ENCODE results near the gene MGST2. TPM values are rescaled to one million over a fixed set of nuclear protein-coding genes. Genes with fewer than 3 reads are reported as not detected.

MGST2 gene
- total RNA-seq, 3 donors from 2014 or later: 64.3 to 134 (median 119) TPM

- Histone ChIP-seq H3K4me3 (no peak overlapping the region), H3K9me3 (no peaks in the 10 kb centered on the region), H3K4me1 (ENCODE audit: low read depth) (peaks cover 19% of the 10 kb centered on the region), H3K36me3 (ENCODE audit: low read depth) (no peaks in the 10 kb centered on the region)
- DNase-seq (no peak), ATAC-seq (no peak)
- intact Hi-C loops (cut with DNase I, micrococcal nuclease): no loop called here
- TF ChIP-seq, protein P1, sequence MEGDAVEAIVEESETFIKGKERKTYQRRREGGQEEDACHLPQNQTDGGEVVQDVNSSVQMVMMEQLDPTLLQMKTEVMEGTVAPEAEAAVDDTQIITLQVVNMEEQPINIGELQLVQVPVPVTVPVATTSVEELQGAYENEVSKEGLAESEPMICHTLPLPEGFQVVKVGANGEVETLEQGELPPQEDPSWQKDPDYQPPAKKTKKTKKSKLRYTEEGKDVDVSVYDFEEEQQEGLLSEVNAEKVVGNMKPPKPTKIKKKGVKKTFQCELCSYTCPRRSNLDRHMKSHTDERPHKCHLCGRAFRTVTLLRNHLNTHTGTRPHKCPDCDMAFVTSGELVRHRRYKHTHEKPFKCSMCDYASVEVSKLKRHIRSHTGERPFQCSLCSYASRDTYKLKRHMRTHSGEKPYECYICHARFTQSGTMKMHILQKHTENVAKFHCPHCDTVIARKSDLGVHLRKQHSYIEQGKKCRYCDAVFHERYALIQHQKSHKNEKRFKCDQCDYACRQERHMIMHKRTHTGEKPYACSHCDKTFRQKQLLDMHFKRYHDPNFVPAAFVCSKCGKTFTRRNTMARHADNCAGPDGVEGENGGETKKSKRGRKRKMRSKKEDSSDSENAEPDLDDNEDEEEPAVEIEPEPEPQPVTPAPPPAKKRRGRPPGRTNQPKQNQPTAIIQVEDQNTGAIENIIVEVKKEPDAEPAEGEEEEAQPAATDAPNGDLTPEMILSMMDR (IDR thresholded peaks at IDR 0.05): no peak
Observed at GRCh38 chr4:139668658-139669201, 3.1 kb downstream of the MGST2 start.

DNA sequence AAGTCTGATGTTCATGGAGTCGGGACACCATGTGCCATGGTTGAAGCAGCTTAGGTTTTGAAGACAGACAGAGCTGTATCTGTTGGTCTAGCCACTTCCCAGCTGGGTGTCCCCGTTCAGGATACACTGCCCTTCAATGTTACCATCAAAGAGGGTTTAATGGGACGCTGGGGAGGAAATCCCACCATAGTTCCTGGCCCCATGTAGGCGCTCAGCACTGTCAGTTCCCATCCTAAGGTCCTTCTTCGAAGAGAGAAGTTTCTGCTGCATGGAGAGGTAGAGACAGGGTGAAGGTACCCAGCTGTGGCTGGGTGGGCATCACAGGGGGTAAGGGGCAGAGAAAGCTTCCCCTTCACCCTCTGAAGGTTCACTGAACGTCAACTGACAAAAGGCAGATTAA is 3.7 kb downstream of the MGST2 start:
- TF ChIP-seq, protein P1 (IDR thresholded peaks at IDR 0.05): no peak
- no peaks in the 10 kb centered on the region for H3K36me3 ChIP-seq (ENCODE audit: low read depth)
- ATAC-seq (no peak), DNase-seq (no peak)
- no peaks in the 10 kb centered on the region for H3K9me3 ChIP-seq
- H3K4me1 ChIP-seq (ENCODE audit: low read depth): peaks cover 18% of the 10 kb centered on the region
- intact Hi-C loops (cut with DNase I, micrococcal nuclease): no loop called here
- no peak overlapping the region for H3K4me3 ChIP-seq

- no peaks in the 10 kb centered on the region for H3K36me3 ChIP-seq (ENCODE audit: low read depth)
- DNase-seq (no peak), ATAC-seq (no peak)
- no peaks in the 10 kb centered on the region for H3K9me3 ChIP-seq
- TF ChIP-seq, protein P1 (IDR thresholded peaks at IDR 0.05): no peak
- no peak overlapping the region for H3K4me3 ChIP-seq
- peaks cover 12% of the 10 kb centered on the region for H3K4me1 ChIP-seq (ENCODE audit: low read depth)
- intact Hi-C loops (cut with DNase I, micrococcal nuclease): no loop called here
Observed at GRCh38 chr4:139669890-139670289, 4.3 kb downstream of the MGST2 start.

DNA sequence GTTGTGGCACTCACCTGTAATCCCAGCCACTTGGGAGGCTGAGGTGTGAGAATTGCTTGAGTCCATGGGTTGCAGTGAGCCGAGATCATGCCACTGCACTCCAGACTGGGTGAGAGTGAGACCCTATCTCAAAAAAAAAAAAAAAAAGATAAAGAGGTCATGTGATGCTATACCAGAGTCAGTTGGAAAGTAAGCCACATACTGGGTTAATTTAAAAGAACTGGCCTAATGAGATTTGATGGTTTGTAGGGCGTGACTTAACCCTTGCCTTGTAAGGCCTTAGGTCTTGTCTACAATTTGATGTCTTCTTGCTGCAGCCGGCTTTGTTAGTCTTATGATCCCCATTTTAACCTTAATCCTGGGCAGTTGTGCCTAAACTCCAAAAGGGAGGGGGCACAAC is 5.2 kb downstream of the MGST2 start:
- ATAC-seq (no peak), DNase-seq (no peak)
- Histone ChIP-seq H3K9me3 (no peaks in the 10 kb centered on the region), H3K4me3 (no peak overlapping the region), H3K4me1 (ENCODE audit: low read depth) (peaks cover 9% of the 10 kb centered on the region), H3K36me3 (ENCODE audit: low read depth) (no peaks in the 10 kb centered on the region)
- TF ChIP-seq, protein P1 (IDR thresholded peaks at IDR 0.05): no peak
- intact Hi-C loops (cut with DNase I, micrococcal nuclease): no loop called here

DNA sequence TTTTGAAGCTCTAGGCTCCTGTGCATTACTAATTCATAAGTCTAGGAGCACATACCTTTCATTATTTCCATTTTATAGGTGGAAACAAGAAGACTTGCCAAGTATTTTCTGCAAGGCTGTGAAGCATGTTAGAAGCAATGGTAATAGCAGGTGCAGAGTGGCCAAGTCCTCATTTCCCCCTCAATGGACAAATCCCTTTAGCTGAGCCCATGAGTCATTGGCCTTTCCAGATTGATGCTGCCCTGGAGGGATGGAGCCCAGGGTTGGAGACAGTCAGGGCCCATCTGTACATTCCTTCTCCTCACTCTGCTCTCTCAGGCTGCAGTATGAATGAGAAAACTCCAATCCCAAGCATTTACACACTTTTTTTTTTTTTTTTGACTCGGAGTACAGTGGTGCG is 6.6 kb downstream of the MGST2 start:
- no peaks in the 10 kb centered on the region for H3K9me3 ChIP-seq
- H3K4me1 ChIP-seq (ENCODE audit: low read depth): peaks cover 9% of the 10 kb centered on the region
- DNase-seq (no peak), ATAC-seq (no peak)
- H3K4me3 ChIP-seq: no peak overlapping the region
- TF ChIP-seq, protein P1 (IDR thresholded peaks at IDR 0.05): no peak
- intact Hi-C loops (cut with DNase I, micrococcal nuclease): no loop called here
- H3K36me3 ChIP-seq (ENCODE audit: low read depth): no peaks in the 10 kb centered on the region

- no peak overlapping the region for H3K4me3 ChIP-seq
- DNase-seq (no peak), ATAC-seq (no peak)
- no peaks in the 10 kb centered on the region for H3K9me3 ChIP-seq
- intact Hi-C loops (cut with DNase I, micrococcal nuclease): no loop called here
- TF ChIP-seq, protein P1 (IDR thresholded peaks at IDR 0.05): no peak
- H3K36me3 ChIP-seq (ENCODE audit: low read depth): no peaks in the 10 kb centered on the region
- H3K4me1 ChIP-seq (ENCODE audit: low read depth): peaks cover 5% of the 10 kb centered on the region
Observed at GRCh38 chr4:139672732-139673131, 7.1 kb downstream of the MGST2 start.
